Body of pancreas (tissue), 4 donors: ENCODE measurements around the gene BRSK1. TPM values are rescaled to one million over a fixed set of nuclear protein-coding genes. Genes with fewer than 3 reads are reported as not detected.

Source experiments
- ATAC-seq: fragments of 150-250 bp; one replicate; pipeline ENCODE4 v1.9.1; 2016
- DNase-seq, 4 donors: peaks; one replicate each; pipeline ENCODE4 v3.0.0-alpha.2; 2019
- H3K27ac ChIP-seq, 4 donors: fragments of 200-600 bp; sonication (generic); 1 replicate in 3 of 4; 2 replicates in 1 of 4; pipeline versions ENCODE4 v1.5.1 to v1.6.1; 2016 to 2019; ENCODE audit warnings: mild to moderate bottlenecking in 1 of 4, mixed read lengths in 1 of 4, moderate library complexity in 1 of 4
- H3K27me3 ChIP-seq, 2 donors: fragments of 200-600 bp; sonication (generic); one replicate each; pipeline ENCODE4 v1.6.0; 2016; ENCODE audit warnings: mild to moderate bottlenecking in 1 of 2
- H3K36me3 ChIP-seq, 2 donors: fragments of 200-600 bp; sonication (generic); replicated peaks in 1 of 2; 2 replicates each; pipeline ENCODE4 v1.5.1; 2016; ENCODE audit warnings: low read depth in 2 of 2; ENCODE audit not compliant: insufficient read depth in 1 of 2
- H3K4me1 ChIP-seq: fragments of 200-600 bp; sonication (generic); one replicate; pipeline ENCODE4 v1.6.0; 2016
- H3K4me3 ChIP-seq, 2 donors: fragments of 200-600 bp; sonication (generic); 1 replicate in 1 of 2; 2 replicates in 1 of 2; pipeline ENCODE4 v1.5.1; 2016 to 2019
- H3K9me3 ChIP-seq, 3 donors: fragments of 200-600 bp; sonication (generic); 1 replicate in 2 of 3; 2 replicates in 1 of 3; pipeline ENCODE4 v1.5.1; 2016
- POLR2A ChIP-seq, 3 donors: fragments of 450-650 bp; IDR thresholded peaks; one replicate each; pipeline ENCODE4 v1.6.1; 2016; ENCODE audit warnings: antibody characterized with exemption in 3 of 3, mild to moderate bottlenecking in 2 of 3
- WGBS, 2 donors: methylation state at CpG; one replicate each; pipeline ENCODE4 v1.1.5; 2017; 5-methylcytosine and 5-hydroxymethylcytosine counted together
- intact Hi-C: fragments of 100-400 bp; cut with DNase I; formaldehyde crosslinking; loops from one replicate; pipeline ENCODE4 v1.15.1; 2023
- total RNA-seq, 2 donors: library from RNA; depleted of rRNA; stranded (reverse); fragments of >200 nt; gene quantifications; one replicate each; pipeline ENCODE4 v1.1.0, GENCODE V29; 2016
- TF ChIP-seq, protein P1 (sequence below), 7 experiments: fragments of 450-650 bp in 4 of 7; fragments of 200-600 bp in 3 of 7; sonication (generic) in 3 of 7; IDR thresholded peaks; one replicate each; pipeline ENCODE4 v1.5.1; 2016 to 2019; ENCODE audit warnings: antibody characterized with exemption in 7 of 7

The BRSK1 gene
- total RNA-seq, 2 donors from 2014 or later = 0.66 to 1.0 TPM

DNA sequence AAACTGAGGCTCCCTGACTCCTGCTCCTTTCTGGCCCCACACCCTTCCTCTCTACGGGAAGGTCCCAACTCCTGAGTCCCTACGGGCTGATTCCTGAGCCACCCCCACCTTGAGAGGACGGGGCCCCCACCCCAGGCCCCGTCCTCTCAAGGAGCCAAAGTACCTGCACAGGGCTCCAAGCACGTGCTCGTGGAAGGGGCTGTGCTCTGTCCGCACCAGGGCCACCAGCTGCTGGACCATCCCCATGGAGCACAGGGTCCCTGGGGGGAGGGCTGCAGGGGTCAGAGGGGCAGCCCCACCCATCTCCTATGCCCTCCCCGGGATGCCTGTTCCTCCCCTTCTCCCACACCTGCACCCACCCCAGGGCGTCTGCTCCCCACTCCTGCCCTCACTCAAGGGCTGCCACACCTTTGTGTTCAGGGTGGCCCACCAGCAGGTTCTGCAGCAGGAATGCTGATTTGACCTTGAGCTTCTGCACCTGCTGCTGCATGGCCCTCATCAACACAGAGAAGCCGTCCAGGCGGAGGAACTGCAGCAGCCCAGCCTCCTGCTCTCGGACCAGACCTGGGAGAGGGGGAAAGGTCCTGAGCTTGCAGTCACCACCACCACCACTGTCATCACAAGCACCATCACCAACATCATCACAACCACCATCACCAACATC lies 17.9 kb upstream of the BRSK1 start:
- Histone ChIP-seq H3K36me3 (no peaks in the 10 kb centered on the region), H3K4me1 (no peaks in the 10 kb centered on the region), H3K27ac (no peak overlapping the region), H3K27me3 (no peaks in the 10 kb centered on the region), H3K9me3 (no peaks in the 10 kb centered on the region), H3K4me3 (no peak overlapping the region)
- ATAC-seq (no peak), DNase-seq (no peak)
- 81 to 89% methylated on average over 8 to 12 of the region's 12 CpGs for WGBS, 2 donors
- intact Hi-C loops = no loop called here
- TF ChIP-seq, protein P1, sequence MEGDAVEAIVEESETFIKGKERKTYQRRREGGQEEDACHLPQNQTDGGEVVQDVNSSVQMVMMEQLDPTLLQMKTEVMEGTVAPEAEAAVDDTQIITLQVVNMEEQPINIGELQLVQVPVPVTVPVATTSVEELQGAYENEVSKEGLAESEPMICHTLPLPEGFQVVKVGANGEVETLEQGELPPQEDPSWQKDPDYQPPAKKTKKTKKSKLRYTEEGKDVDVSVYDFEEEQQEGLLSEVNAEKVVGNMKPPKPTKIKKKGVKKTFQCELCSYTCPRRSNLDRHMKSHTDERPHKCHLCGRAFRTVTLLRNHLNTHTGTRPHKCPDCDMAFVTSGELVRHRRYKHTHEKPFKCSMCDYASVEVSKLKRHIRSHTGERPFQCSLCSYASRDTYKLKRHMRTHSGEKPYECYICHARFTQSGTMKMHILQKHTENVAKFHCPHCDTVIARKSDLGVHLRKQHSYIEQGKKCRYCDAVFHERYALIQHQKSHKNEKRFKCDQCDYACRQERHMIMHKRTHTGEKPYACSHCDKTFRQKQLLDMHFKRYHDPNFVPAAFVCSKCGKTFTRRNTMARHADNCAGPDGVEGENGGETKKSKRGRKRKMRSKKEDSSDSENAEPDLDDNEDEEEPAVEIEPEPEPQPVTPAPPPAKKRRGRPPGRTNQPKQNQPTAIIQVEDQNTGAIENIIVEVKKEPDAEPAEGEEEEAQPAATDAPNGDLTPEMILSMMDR (IDR thresholded peaks at IDR 0.05) = no peak
- no peak for TF ChIP-seq POLR2A (IDR thresholded peaks at IDR 0.05)

DNA sequence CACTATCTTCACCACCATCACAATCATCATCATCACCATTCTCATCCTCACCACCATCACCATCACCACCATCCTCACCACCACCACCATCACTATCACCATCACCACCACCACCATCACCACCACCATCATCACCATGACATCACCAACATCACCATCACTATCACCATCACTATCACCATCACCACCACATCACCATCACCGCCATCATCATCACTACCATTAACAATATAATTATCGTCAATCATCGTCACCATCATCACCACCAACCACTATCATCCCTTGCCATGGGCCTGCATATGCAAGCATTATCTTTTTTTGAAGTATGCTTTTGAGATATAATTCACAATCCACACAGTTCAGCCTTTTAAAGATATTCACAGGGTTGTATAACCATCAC lies 17.4 kb upstream of the BRSK1 start:
- Histone ChIP-seq H3K27ac (no peak overlapping the region), H3K36me3 (no peaks in the 10 kb centered on the region), H3K9me3 (no peaks in the 10 kb centered on the region), H3K27me3 (no peaks in the 10 kb centered on the region), H3K4me1 (no peaks in the 10 kb centered on the region), H3K4me3 (no peak overlapping the region)
- no peak for ATAC-seq
- 96 to 98% methylated on average over 3 of the region's 3 CpGs for WGBS, 2 donors
- intact Hi-C loops = no loop called here
- no peak for TF ChIP-seq POLR2A (IDR thresholded peaks at IDR 0.05)
- TF ChIP-seq, protein P1 (IDR thresholded peaks at IDR 0.05) = no peak
- DNase-seq = no peak

DNA sequence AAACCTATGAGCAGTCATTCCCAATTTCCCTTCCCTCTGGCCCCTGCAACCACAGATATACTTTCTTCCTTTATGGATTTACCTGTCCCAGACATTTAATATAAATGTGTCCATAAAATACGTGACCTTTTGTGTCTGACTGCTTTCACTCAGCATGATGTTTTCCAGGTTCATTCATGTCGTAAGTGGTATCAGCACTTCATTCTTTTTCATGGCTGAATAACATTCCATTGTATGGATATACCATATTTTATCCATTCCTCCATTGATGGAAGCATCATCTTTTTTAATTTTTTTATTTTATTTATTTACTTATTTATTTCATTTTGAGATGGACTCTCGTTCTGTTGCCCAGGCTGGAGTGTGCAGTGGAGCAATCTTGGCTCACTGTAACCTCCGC lies 17.0 kb upstream of the BRSK1 start:
- WGBS, 2 donors = 96% methylated on average over 4 of the region's 4 CpGs
- no peak for DNase-seq
- no peak for ATAC-seq
- H3K36me3 ChIP-seq = no peaks in the 10 kb centered on the region
- H3K9me3 ChIP-seq = no peaks in the 10 kb centered on the region
- H3K4me3 ChIP-seq = no peak overlapping the region
- intact Hi-C loops = no loop called here
- H3K4me1 ChIP-seq = no peaks in the 10 kb centered on the region
- H3K27ac ChIP-seq = no peak overlapping the region
- H3K27me3 ChIP-seq = no peaks in the 10 kb centered on the region
- no peak for TF ChIP-seq POLR2A (IDR thresholded peaks at IDR 0.05)
- TF ChIP-seq, protein P1 (IDR thresholded peaks at IDR 0.05) = no peak

DNA sequence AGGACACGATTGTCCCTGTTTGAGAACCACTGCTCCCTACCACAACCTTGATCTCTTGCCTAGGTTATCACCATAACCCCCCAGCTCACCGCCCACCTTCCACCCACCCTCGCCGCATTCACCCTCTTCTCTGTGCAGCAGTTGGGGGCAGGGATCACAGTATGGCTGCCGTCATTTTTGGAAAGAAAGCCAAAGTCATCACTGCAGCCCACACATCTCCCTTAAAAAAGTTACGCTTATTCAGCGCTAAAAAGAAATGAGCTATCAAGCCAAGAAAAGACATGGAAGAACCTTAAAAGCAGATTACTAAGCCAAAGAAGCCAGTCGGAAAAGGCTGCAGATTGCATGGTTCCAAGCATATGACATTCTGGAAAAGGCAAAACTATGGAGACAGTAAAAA lies 14.5 kb upstream of the BRSK1 start:
- intact Hi-C loops = no loop called here
- Histone ChIP-seq H3K27me3 (no peaks in the 10 kb centered on the region), H3K4me1 (no peaks in the 10 kb centered on the region), H3K9me3 (no peaks in the 10 kb centered on the region), H3K4me3 (no peak overlapping the region), H3K36me3 (peaks cover 0 to 2% of the 10 kb centered on the region in 2 donors), H3K27ac (no peak overlapping the region)
- 90% methylated on average over 8 of the region's 8 CpGs for WGBS, 2 donors
- TF ChIP-seq, protein P1 (IDR thresholded peaks at IDR 0.05) = no peak
- no peak for TF ChIP-seq POLR2A (IDR thresholded peaks at IDR 0.05)
- DNase-seq (no peak), ATAC-seq (no peak)
